Measurements from ENCODE around the gene CORO1C.
"Not testable (repeated sequence)": the region's sequence is repeated elsewhere in the genome, so short reads cannot be mapped to it uniquely, and the experiment has no call there.

DNA sequence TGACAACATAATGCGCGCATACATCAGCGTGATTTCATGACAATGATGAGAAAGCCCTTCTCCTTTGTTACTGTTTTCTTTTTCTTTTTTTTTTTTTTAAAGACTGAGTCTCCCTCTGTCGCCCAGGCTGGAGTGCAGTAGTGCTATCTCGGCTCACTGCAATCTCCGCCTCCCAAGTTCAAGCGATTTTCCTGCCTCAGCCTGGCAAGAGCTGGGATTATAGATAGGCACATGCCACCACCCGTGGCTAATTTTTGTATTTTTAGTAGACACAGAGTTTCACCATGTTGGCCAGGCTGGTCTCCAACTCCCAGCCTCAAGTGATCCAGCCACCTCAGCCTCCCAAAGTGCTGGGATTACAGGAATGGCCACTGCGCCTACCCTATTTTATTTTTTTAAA, 76.7 kb downstream of the CORO1C start:
- TF ChIP-seq, protein P1, sequence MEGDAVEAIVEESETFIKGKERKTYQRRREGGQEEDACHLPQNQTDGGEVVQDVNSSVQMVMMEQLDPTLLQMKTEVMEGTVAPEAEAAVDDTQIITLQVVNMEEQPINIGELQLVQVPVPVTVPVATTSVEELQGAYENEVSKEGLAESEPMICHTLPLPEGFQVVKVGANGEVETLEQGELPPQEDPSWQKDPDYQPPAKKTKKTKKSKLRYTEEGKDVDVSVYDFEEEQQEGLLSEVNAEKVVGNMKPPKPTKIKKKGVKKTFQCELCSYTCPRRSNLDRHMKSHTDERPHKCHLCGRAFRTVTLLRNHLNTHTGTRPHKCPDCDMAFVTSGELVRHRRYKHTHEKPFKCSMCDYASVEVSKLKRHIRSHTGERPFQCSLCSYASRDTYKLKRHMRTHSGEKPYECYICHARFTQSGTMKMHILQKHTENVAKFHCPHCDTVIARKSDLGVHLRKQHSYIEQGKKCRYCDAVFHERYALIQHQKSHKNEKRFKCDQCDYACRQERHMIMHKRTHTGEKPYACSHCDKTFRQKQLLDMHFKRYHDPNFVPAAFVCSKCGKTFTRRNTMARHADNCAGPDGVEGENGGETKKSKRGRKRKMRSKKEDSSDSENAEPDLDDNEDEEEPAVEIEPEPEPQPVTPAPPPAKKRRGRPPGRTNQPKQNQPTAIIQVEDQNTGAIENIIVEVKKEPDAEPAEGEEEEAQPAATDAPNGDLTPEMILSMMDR (conservative IDR thresholded peaks at IDR 0.05; ENCODE audit: low read depth, low read length) = not testable (repeated sequence)
- TF ChIP-seq EZH2 (IDR thresholded peaks at IDR 0.05; ENCODE audit: borderline replicate concordance, low read depth, low read length, poor library complexity, severe bottlenecking) = not testable (repeated sequence)
